ENCODE results near the gene AMMECR1.
"Not testable (repeated sequence)": the region's sequence is repeated elsewhere in the genome, so short reads cannot be mapped to it uniquely, and the experiment has no call there.

AMMECR1 gene

DNA sequence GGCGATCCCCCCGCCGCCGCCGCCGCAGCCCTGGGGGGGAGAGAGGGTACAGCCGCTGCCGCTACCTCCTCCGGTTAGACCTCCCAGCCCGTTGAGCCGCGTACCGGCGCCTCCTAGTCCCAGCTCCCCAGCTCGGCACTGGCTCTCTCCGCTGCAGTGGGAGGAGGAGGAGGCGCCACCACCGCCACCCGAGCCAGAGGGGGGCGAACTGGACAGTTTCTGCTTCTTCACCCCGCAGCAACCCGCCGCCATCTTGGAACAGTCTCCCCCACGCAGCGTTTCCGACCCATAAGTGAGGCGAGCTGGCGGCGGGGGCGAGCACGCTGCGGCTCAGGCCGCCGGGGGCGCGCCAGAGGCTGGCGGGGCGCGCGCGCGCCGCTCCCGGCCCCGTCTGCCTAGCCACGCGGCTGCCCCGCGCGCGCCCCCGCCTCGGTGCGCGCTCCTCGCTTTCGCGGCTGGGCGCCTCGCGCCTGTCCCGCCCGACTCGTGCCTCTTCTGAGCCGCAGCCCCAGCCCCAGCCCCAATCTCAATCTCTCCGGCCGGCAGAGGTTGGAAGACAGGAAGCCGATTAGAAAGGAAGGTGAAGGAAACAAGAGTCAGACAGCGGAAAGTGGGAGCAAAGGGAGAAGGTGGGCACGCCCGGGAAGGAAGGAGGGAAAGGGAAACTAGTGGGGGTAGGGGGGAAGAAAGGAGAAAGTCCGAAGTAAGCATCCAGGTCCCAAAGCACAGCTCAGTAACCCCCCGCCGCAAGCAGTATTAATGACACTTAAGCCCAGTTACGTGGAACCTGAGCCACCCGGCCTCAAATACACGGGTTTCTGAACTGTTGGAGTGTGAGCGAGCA, at the start of gene AMMECR1:
TSS of gene AMMECR1 (minus strand) at position 266 of the 844 bp plus-strand sequence. CDS start at position 252, 14 bp downstream.
- peak; percentile 61 for DNase-seq

DNA sequence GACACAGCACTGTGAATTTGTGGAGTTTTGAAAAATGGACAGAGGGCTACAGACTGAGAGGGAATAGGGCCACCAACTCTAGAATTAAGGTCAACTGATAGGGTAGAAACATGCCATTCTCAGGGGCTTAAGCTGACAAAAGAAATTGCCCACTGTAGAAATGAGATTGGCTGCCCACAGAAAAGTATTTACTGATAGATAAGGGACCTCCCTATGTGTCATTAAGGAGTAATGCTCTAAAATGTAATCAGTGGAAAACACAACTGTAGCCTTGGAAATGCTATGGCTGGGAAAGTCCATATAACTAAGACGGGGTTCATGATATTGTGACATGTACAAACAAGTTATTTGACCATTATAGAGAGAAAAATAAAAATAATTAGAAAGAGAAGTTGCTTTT, 45.4 kb upstream of the AMMECR1 start:
- DNase-seq = no peak

DNA sequence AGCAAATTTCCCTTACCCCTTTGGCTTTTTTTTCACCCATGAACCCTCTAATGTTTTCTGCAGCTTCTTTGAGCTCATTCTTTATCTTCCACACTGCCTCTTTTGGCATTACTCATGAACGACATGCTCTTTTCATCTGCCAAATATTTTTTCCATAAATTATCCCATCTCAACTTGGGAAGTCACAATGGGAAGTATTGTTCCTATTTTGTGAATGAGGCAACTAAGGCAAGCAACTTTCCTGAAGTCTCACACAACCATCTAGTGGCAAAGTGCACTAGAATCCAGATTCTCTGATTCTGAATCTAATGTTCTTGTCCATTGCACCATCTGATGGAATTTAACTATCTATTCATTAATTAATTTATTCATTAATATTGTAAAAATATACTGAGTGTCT, 41.4 kb upstream of the AMMECR1 start:
- DNase-seq = no peak

DNA sequence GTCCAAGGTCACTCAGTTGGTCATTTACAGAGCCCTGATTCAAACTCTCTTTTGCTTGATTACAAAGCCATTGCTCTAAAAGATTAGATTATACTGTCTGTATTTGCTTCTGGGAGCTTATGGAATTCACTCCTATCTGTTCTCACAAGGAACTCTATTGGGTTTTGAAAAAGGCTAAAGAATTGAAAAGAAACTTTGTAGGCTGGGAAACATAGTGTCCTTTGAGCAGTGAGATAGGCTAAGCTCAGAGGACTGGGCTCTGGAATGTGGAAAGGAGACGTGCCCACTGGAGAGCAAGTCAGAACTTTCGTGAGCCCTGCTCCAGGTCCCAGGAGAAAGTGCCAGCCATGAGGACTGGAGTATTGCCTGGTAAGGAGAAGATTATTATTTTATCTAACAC, 40.7 kb upstream of the AMMECR1 start, which contains the start of gene RTL9:
TSS of gene RTL9 (plus strand) at position 301 of the 400 bp plus-strand sequence. CDS start 91,770 bp downstream, outside the sequence.
- DNase-seq = no peak

GRCh38 chrX:110346681-110347080, 28.8 kb upstream of the AMMECR1 start:
- no peak for DNase-seq

GRCh38 chrX:110341189-110342035, 23.5 kb upstream of the AMMECR1 start:
- no peak for DNase-seq

- no peak for DNase-seq
These were observed 21.1 kb upstream of the AMMECR1 start for GRCh38 chrX:110338935-110339334.

DNA sequence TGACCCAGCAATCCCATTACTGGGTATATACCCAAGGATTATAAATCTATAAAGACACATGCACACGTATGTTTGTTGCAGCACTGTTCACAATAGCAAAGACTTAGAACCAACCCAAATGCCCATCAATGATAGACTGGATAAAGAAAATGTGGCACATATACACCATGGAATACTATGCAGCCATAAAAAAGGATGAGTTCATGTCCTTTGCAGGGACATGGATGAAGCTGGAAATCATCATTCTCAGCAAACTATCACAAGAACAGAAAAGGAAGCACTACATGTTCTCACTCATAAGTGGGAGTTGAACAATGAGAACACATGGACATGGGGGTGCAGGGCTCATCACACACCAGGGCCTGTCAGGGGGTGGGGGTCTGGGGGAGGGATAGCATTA, 15.6 kb upstream of the AMMECR1 start:
- DNase-seq = not testable (repeated sequence)

DNA sequence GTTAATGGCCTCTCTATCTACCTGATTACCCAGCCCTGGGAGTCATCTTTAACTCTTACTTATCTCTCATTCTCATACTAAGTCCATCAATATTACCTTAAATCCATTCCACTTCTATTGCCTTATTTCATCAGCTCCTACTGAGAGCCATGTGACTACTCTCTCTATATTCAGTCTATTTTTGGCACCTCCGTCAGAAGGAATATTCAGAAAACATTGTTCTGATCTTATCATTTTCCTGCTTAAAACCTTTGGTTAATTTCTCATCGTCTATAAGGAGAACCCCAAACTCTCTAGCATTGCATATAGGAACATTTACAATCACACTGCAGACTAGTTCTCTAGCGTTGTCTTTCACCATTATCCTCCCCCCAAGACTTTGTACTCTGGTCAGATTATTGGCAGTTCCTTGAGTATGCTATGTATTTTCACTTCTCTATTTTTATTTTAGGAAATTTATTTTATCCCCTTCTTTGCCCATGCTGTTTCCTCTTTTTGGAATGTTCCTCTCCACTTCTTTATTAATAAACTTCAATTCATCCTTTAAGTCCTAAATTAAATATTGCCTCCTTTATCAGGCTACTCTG, 13.7 kb upstream of the AMMECR1 start:
- DNase-seq = no peak

DNA sequence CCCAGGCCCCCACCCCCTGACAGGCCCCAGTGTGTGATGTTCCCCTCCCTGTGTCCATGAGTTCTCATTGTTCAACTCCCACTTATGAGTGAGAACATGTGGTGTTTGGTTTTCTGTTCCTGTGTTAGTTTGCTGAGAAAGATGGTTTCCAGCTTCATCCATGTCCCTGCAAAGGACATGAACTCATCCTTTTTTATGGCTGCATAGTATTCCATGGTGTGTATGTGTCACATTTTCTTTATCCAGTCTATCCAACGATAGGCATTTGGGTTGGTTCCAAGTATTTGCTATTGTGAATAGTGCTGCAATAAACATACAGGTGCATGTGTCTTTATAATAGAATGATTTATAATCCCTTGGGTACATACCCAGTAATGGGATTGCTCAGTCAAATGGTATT, 10.7 kb upstream of the AMMECR1 start:
- not testable (repeated sequence) for DNase-seq

DNA sequence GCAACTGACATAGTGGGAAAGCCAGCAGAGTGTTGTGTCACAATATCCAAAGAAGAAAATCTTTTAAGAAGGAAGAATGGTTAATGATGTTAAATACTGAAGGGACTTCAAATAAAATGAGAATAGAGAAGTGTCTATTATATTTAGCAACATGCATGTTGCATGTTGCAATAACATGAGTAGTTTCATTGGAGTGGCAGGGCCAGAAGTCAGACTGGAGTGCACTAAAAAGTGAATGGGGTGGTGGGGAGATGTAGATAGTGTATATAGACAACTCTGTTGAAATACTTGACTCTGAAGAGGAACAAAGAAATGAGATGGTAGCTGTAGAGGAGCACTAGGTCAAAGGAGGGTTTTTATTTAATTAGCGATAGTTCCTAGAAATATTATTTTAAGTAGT, 9.5 kb upstream of the AMMECR1 start:
- DNase-seq = no peak

DNA sequence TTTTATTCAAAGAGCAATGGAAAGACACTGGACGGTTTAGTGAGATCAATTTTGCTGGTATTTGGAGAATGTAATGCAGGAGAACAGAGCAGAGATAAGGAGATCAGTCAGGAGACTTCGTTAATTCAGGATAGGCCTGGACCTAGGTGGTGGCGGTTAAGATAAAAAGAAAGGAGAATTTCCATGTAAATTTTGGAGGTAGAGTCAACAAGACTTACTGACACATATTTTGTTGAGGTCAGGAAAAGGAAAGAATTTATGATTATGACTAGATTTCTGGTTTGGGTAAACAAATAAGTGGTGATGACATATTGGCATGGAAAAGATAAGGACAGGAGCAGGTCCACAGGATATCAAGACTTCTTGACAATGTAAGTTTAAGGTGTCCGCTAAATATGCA, 8.8 kb upstream of the AMMECR1 start:
- DNase-seq = no peak

DNA sequence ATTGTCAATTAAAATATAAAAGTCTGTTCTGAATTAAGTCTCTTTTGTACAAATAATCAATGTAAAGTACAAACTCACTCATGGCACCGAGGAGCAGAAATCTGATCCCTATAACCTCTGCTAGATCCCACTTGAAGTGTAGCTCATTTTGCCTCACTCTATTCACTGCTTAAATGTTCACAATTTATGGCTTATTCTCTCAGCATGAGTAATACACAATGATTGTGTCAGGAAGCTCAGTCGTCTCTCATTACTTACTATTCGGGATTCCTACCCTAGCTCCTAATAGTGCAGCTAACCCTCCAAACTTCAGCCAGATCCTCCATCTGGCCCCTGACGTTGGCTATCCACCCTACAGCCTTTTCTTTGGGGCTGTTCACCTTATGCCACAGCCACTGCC, 4.7 kb upstream of the AMMECR1 start:
- DNase-seq = no peak

GRCh38 chrX:110321670-110322069, 3.8 kb upstream of the AMMECR1 start:
- no peak for DNase-seq

GRCh38 chrX:110321081-110321480, 3.2 kb upstream of the AMMECR1 start:
- no peak for DNase-seq

GRCh38 chrX:110320381-110320987, 2.6 kb upstream of the AMMECR1 start:
- DNase-seq = no peak

- DNase-seq = no peak
These were observed 731 bp upstream of the AMMECR1 start for GRCh38 chrX:110318664-110318968.

DNA sequence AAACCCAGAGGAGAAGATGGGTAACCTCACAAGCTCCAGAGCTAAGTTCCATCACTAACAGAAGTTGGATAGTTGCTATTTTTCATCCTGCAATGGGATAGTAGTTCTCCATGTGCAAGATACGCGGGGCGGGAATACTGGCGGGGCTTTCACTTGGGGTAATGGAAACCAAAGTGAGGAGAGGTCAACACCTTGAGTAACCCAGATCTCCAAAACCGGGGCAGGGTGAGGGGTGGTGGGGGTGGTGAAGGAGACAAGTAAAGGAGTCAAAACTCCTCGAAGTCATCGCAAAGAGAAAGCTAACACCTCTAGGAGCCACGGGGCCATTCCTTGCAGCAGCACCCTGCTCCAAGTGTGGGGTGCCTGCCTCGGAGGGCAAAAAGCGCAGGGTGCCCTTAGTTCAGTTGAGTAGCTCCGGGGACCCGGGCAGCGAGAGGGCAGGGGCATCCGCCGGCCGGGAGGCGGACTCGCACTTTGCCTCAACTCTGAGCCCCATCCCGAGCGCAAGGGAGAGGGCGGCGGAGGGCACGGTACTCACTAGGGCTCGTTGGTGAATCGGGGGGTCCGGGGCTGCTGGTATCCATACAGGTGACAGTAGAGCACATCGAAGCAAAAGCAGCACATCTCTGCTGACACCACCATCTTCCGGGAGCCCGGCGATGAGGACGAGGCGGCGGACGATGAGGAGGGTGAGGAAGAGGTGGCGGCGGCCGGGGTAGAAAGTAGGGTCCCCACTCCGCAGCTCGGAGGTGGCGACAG, 645 bp downstream of the AMMECR1 start:
- DNase-seq = no peak

GRCh38 chrX:110316351-110317060, 1.4 kb downstream of the AMMECR1 start:
- no peak for DNase-seq

DNA sequence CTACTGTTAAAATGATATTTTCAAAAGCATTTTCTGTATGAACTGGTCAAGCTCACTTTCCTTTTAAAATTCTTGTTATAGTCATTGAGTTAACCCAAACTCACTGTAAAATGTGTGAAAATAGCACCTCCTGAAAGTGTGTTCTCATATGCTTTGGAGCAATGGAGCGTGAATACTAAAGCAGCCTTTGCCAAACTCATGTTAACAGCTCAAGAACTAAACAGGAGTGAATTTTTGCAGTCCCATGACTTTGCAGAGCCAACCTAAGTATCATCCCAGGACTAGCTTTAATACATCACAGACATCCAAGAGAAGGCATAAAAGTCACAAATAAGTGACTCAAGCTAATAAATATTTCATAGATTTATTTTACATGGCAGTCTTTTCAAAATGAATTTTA, 2.3 kb downstream of the AMMECR1 start:
- no peak for DNase-seq

DNA sequence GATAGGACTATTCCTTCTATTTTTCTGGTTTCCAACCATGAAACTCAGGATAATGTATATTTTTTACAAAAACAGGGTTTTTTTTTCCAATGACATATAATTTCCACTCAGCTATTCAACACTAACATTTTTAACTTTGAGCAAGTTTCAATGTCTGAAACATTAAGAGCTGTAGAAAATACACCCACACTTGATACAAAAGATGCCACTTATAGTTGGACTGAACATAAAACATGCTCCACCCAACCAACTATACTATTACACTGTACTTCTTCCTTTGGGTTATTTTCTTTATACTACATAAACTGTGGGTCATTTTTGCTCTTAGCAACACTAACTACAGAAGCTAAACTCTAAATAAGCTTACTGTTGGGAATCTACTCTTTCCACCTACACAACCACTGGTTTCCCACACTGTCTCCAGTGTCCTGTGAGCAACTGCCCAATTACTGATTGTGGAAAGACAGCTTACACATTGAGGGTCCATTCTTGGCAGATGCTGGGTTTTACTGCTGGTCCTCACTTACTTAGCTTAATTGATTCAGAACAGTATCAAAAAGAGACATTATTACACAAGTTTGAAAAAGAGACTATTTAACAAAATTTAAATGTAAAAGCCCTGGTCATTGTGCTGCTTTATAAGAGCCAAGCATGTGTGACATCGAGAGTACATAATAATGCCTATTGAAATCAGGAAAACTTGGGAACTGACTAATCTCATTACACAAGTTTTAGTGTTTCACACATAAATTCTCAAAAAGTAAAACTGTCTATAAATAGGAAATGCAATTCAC, 6.3 kb downstream of the AMMECR1 start:
- DNase-seq = no peak

Measured in DMS79 (cell line).